Liver (tissue), 3 donors: ENCODE data around the gene ADAP1.

Source experiments
- EGR1 ChIP-seq, 2 donors: IDR thresholded peaks; 2 replicates each; pipeline ENCODE4 v1.6.1; 2016 to 2018; ENCODE audit warnings: antibody characterized with exemption in 2 of 2, low read depth in 2 of 2
- FOXA2 ChIP-seq: IDR thresholded peaks from 2 replicates; pipeline ENCODE4 v1.6.1; 2016; ENCODE audit warnings: antibody characterized with exemption
- HNF4G ChIP-seq: IDR thresholded peaks from 2 replicates; pipeline ENCODE4 v1.6.1; 2016; ENCODE audit warnings: antibody characterized with exemption
- MAX ChIP-seq: IDR thresholded peaks from 2 replicates; pipeline ENCODE4 v1.6.1; 2016; ENCODE audit warnings: antibody characterized with exemption
- RAD21 ChIP-seq, 2 donors: IDR thresholded peaks; 2 replicates each; pipeline ENCODE4 v1.6.1; 2016; ENCODE audit warnings: antibody characterized with exemption in 2 of 2, mild to moderate bottlenecking in 2 of 2
- REST ChIP-seq: IDR thresholded peaks from 2 replicates; pipeline ENCODE4 v1.6.1; 2016; ENCODE audit warnings: antibody characterized with exemption, mild to moderate bottlenecking
- RXRA ChIP-seq, 2 donors: IDR thresholded peaks; 2 replicates each; pipeline ENCODE4 v1.6.1; 2017 to 2018; ENCODE audit warnings: antibody characterized with exemption in 2 of 2, mild to moderate bottlenecking in 1 of 2
- TAF1 ChIP-seq: conservative IDR thresholded peaks from 2 replicates; pipeline ENCODE4 v1.6.1; 2016; ENCODE audit warnings: antibody characterized with exemption, mild to moderate bottlenecking
- YY1 ChIP-seq: IDR thresholded peaks from 2 replicates; pipeline ENCODE4 v1.6.1; 2016; ENCODE audit warnings: antibody characterized with exemption, mild to moderate bottlenecking
- TF ChIP-seq, protein P1 (sequence below): fragments of 150-350 bp; IDR thresholded peaks from 2 replicates; pipeline ENCODE4 v1.5.1; 2017; ENCODE audit warnings: improper control_type of control experiment, low read depth, low read length; ENCODE audit not compliant: missing input control
- donor health status: healthy.
- donor health status: healthy.

- TF ChIP-seq YY1 (no peak), REST (no peak), EGR1 (IDR thresholded peaks at IDR 0.05; ENCODE audit: low read depth in 2 of 2) (no peak), MAX (no peak), RAD21 (IDR thresholded peaks at IDR 0.05) (no peak), HNF4G (no peak), RXRA (IDR thresholded peaks at IDR 0.05) (peak in 1 of 2 donors; percentile 6), FOXA2 (no peak), TAF1 (no peak)
- TF ChIP-seq, protein P1, sequence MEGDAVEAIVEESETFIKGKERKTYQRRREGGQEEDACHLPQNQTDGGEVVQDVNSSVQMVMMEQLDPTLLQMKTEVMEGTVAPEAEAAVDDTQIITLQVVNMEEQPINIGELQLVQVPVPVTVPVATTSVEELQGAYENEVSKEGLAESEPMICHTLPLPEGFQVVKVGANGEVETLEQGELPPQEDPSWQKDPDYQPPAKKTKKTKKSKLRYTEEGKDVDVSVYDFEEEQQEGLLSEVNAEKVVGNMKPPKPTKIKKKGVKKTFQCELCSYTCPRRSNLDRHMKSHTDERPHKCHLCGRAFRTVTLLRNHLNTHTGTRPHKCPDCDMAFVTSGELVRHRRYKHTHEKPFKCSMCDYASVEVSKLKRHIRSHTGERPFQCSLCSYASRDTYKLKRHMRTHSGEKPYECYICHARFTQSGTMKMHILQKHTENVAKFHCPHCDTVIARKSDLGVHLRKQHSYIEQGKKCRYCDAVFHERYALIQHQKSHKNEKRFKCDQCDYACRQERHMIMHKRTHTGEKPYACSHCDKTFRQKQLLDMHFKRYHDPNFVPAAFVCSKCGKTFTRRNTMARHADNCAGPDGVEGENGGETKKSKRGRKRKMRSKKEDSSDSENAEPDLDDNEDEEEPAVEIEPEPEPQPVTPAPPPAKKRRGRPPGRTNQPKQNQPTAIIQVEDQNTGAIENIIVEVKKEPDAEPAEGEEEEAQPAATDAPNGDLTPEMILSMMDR = no peak
Measured at GRCh38 chr7:871900-872537, 82.5 kb downstream of the ADAP1 start.
